Vein endothelial cell (primary cell): ENCODE measurements around the gene SPHKAP. TPM values are rescaled to one million over a fixed set of nuclear protein-coding genes. Genes with fewer than 3 reads are reported as not detected.

ENCODE experiments used
- small RNA-seq: library from RNA; depleted of rRNA; stranded (forward); fragments of <200 nt; gene quantifications from one replicate; pipeline ENCODE3, GENCODE V24; 2012
- total RNA-seq: library from RNA; depleted of rRNA; stranded (reverse); fragments of >200 nt; gene quantifications from 2 replicates; pipeline ENCODE4 v1.2.3, GENCODE V29; 2012

The SPHKAP gene, protein sequence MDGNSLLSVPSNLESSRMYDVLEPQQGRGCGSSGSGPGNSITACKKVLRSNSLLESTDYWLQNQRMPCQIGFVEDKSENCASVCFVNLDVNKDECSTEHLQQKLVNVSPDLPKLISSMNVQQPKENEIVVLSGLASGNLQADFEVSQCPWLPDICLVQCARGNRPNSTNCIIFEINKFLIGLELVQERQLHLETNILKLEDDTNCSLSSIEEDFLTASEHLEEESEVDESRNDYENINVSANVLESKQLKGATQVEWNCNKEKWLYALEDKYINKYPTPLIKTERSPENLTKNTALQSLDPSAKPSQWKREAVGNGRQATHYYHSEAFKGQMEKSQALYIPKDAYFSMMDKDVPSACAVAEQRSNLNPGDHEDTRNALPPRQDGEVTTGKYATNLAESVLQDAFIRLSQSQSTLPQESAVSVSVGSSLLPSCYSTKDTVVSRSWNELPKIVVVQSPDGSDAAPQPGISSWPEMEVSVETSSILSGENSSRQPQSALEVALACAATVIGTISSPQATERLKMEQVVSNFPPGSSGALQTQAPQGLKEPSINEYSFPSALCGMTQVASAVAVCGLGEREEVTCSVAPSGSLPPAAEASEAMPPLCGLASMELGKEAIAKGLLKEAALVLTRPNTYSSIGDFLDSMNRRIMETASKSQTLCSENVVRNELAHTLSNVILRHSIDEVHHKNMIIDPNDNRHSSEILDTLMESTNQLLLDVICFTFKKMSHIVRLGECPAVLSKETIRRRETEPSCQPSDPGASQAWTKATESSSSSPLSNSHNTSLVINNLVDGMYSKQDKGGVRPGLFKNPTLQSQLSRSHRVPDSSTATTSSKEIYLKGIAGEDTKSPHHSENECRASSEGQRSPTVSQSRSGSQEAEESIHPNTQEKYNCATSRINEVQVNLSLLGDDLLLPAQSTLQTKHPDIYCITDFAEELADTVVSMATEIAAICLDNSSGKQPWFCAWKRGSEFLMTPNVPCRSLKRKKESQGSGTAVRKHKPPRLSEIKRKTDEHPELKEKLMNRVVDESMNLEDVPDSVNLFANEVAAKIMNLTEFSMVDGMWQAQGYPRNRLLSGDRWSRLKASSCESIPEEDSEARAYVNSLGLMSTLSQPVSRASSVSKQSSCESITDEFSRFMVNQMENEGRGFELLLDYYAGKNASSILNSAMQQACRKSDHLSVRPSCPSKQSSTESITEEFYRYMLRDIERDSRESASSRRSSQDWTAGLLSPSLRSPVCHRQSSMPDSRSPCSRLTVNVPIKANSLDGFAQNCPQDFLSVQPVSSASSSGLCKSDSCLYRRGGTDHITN (N-terminal part only)
- not detected in 2 replicates for total RNA-seq

DNA sequence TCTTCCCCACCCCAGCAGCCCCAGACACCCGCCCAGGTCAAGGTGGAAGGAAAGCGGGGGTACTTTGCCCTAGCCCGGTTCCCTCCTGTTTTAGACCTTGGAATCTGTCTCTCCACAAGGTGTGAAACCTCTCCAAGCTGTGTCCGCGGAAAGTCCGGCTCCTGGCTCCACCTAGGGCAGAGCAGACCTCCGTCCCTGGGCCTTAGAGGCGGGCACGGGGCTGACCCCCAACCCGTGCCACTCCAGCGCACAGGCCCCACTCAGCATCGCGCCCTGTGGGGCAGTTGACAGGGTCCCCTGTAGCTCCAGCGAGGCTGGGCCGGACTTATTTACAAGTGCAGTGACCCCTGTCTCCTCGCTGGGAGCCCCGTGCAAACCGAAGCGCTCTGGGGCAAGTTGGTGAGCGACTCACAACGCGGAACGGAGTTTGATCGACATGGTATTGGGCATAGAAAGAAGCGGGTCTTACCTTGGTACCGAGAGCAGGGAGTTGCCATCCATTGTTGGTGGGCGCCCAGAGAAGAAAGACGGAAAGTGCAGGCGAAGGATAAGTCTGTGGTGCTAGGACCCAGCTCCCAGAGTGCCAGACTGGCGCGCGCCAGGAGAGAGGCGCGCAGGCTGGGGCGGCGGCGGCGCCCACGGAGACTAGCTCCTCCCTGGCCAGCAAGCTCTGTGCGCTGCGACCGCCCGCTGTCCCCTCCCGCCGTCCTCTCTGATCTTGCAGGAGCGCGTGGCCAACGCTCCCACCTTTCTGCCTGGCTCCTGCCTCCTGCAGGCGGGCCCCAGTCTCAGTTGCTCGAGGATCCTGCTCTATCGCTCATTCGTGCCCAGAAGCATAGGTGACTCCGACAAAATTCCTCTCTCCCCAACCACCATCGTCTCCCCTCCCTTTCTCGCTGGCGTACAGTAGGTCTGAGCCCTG lies at the start of gene SPHKAP:
Gene SPHKAP, minus strand, starts transcription at position 590 of the 922 bp plus-strand sequence. Its CDS starts 89 bp downstream, at position 501.

Small RNA genes lying within 50 kb of the gene (small RNA-seq; reads per million reads assigned to genes)
- gene RNU6-624P: not detected
